ENCODE results near the gene LRRK1.
"Not testable (repeated sequence)": the region's sequence is repeated elsewhere in the genome, so short reads cannot be mapped to it uniquely, and the experiment has no call there.

The LRRK1 gene

DNA sequence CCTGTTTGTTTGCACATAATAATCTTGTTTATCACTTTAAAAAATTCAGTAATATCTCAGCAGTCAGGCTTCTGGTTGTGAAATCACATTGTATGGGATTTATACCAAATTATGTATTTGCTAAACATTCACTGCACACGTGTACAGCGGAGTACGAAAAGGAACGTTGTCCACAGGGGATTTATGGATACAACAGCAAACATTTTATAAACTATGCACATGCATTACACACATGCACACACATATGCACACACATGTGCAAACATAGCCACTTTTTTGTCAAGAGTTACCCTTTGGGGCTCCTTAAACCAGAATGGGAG is 150.5 kb downstream of the LRRK1 start:
- DNase-seq (ENCODE audit: low read depth) = no peak

DNA sequence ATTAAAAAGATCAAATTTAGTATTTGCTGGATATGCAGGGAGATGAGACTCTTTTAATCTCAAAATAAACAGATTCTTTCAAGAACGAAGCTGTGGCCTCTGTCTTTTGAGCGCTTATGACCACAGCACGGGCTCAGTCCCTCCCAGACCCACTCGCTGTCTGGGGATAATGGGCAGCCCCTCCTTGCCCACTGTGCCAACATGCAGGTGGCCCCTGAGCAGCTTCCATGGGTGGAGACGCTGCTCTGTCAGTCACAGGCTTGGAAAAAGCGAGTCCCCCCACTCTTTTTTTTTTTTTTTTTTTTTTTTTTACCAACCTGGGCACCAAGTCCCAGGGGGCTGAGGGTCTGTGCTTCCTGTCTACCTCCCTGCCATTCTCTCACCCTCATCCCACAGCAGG is 150.9 kb downstream of the LRRK1 start:
- DNase-seq (ENCODE audit: low read depth) = no peak

DNA sequence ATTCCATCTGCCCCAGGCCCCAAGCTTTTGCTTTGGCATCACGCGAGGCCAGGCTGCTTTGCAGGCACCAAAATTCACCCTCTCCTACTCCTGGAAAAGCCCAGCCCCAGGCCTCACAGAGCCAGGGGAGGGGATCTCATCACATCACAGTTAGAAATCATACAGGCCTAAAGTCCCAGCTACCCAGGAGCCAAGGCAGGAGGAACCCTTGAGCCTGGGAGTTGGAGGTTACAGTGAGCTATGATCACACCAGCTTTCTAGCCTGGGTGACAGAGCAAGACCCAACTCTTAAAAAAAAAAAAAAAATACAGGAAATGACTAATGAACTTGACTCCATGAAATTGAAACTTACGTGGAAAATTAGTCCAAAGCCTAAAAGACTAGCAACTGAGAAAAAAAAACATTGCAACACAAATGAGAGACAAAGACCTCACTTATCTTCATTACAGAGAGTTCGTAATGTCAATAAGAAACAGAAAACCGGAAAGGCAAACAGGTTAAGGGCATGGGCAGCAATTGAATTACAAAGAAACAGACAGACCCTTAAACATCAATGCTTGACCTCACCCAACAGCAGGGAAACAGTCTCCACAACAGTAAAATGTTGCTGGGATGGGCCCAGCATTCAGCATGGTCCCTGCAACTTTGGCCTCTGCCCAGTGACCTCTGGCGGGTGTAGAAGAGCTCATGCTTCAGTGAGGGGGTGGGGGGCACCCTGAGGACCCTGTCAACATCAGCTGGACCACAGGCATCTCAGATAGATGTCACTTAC is 151.5 kb downstream of the LRRK1 start:
- no peak for DNase-seq (ENCODE audit: low read depth)

DNA sequence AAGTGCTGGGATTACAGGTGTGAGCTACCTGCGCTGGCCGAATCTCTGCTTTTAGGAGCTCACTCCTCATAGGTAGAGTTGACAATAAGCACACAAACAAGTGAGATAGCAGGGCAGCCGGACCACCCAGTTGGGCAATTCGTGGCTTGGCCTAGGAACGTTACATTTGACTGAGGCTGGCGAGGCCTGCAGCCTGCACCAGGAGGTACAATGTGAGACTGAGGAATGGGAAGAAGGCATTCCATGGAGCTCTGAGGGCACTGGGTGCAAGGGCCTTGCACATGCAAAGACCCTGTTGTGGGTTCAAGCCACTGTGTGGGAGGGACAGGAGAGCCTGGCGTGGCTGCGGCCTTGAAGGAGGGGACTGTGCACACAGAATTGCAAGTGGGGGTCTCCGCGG is 152.5 kb downstream of the LRRK1 start:
- no peak for DNase-seq (ENCODE audit: low read depth)

DNA sequence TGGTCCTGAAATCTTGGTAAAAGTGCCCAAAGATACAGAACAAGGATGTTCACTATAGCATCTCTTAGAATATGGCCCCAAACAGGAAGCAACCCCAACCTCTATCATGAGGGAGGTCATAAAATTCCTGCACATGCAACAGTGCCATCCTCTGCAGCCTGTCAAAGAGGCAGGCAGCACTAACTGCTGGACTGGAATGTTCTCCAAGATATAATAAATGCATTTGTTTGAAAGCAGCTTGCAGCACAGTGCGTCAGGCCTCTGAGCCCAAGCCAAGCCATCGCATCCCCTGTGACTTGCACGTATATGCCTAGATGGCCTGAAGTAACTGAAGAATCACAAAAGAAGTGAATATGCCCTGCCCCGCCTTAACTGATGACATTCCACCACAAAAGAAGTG is 153.1 kb downstream of the LRRK1 start:
- DNase-seq (ENCODE audit: low read depth) = not testable (repeated sequence)

DNA sequence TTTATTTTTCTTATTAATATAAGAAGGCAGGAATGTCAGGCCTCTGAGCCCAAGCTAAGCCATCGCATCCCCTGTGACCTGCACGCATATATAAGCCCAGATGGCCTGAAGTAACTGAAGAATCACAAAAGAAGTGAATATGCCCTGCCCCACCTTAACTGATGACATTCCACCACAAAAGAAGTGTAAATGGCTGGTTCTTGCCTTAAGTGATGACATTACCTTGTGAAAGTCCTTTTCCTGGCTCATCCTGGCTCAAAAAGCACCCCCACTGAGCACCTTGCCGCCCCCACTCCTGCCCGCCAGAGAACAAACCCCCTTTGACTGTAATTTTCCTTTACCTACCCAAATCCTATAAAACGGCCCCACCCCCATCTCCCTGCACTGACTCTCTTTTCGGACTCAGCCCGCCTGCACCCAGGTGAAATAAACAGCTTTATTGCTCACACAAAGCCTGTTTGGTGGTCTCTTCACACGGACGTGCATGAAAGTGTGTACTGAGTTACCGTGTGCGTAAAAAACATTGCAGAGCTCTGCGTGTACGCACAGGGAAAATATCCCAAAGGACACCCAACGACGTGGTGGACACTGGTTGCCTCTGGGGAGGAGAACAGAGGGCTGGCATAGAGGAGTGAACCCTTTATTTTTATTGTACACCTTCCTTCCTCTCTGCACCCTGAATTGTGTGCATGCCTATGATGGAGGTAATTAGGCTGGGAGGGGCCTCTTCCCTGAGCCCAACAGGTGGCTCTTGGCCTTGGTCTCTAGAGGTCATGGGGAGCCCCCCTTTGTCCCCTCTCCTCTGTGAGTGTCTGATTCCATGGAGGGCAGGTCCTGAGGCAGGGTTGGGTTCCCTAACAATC is 158.9 kb downstream of the LRRK1 start:
- not testable (repeated sequence) for DNase-seq (ENCODE audit: low read depth)

DNA sequence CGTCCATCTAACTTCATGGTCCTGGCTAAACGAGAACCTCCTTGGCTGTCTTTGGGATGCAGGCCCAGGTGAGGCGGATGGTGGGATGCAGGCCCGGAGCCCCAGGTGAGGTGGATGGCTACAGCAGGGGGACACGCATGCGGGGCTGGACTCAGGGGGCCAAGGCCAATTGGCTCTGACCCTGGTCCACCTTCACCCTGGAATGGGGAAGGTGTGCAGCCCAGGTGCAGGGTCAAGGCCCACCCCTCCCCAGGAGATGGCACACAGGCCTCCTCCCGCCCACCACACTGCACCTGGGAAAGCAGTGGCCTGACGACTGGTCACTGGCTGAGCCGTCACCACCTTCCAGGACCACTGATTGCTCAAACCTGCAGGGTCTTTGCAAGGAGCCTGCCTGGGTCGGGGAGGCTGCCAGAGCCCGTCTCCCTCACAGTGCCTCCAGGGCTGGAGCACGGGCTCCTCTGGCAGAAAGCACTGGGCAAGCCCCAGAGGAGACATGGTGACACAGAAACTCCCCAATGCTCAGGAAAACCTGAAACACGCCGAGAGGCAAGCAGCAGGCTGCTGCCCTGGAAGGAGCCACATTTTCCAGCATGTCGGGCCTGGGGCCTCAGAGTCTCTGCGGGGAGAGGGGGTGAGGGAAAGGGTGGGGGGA is 159.6 kb downstream of the LRRK1 start:
- DNase-seq (ENCODE audit: low read depth) = no peak

DNA sequence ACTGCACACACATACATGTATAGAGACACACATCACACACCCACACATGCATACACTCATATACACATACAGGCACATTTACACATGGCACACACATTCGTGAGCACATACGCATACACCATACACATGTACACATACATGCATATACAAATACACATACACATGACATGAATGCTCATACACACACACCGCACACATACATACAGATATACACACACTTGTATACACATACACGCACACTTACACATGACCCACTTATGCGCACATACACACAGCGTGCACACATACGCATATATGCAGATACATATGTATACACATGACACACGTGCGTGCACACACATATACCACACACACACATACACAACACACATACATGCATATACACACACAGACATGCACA is 162.7 kb downstream of the LRRK1 start:
- DNase-seq (ENCODE audit: low read depth) = no peak

DNA sequence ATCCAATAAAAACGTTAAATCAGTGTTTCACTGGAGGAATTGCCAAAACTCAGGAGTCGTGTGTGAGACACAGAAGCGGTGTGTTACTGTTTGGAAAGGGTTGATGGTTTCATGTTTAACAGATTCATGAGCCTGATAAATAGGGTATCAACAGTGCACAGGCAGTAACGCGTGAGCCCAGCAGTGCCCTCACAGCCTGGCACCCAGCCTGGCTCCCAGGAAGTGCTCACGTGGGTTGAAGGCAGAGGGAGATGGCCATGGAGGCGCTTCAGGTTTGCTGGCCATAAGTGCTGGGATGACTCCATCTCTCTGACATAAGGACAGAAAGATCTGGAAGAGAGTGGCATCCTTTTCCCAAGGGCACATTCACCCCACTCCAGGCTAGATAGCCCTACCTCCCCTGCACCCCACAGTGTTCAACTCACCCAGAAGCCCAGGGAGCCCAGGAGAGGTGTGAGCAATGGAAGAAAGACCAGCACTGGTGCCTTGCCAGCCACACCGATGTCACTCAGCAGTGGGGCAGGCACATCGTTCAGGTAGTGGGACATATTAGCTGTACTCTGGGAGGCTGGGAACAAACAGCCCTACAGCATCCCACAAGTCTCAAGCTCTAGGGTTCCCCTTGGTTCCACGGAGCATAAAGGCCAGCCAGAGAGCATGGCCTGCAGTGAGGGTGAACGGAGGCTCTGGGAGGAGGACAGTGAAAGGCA is 164.3 kb downstream of the LRRK1 start:
- DNase-seq (ENCODE audit: low read depth) = no peak

DNA sequence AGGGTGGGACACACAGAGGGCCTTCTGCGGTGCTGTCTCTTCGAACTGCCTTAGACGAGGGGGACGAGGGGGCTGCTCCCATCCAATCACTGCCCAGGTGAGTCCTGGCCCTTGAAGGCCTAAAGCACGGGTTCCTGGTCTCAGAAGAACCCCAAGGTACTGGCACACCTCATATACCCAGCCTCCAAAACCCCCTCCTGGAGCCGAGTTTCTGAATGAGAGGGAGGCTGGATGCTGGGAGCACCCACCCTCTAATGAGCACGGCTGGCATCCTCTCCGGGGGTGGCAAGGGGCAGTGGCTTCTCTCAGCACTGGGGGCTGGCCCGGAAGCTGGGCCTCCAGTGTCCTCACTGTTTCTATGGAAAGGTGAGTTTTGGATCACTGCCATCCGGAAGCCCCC is 165.6 kb downstream of the LRRK1 start:
- no peak for DNase-seq (ENCODE audit: low read depth)

DNA sequence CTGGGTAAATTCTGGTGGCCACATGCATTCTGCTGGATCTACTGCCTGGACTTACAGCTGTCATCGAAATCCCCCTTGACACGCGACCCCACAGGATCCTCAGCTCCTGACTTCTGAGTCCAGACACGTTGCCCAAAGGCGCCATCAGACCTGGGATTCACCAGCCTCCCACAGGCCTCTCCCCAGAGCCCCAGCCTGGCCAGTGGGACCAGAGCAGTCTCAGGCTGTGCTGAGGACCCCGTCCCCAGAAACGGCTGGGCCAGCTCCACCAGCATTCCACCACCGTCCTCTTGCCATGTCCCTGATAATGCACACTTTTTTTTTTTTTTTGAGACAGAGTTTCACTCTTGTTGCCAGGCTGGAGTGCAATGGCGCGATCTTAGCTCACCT is 166.1 kb downstream of the LRRK1 start:
- DNase-seq (ENCODE audit: low read depth) = no peak

DNA sequence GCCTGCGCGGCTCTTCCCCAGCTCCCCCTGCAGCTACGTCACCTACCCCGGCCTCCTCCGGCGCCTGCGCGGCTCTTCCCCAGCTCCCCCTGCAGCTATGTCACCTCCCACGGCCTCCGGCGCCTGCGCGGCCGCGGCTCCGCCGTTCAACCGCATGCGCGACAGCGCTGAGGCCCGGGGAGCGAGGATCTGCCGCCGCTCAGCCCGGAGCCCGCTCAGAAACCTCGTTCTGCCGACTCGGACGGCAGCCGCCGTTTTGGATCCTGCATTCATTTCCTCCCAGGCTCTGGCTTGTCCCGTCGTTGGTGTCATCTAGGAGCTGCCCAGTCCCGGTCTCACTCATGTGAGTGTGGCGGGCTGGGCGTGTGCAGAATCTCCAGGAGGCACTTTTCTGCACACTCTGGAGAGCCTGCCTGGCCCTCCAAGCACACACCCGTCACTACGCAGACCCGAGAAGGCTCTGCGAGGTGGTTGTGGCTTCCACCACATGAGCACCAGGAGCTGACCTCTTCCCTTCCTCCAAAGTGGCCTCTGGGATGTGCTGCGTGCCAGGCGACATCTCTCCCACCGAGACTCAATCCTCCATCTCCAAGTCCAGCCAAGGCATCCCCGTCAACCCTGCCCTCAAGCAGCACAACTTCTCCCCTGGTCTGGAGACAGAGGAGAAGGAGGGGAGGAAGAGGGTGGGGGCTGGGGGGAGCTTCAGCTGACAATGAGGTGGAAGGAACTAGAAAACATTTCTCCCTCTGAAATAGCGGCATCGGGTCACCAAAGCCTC is 167.4 kb downstream of the LRRK1 start:
- no peak for DNase-seq (ENCODE audit: low read depth)

DNA sequence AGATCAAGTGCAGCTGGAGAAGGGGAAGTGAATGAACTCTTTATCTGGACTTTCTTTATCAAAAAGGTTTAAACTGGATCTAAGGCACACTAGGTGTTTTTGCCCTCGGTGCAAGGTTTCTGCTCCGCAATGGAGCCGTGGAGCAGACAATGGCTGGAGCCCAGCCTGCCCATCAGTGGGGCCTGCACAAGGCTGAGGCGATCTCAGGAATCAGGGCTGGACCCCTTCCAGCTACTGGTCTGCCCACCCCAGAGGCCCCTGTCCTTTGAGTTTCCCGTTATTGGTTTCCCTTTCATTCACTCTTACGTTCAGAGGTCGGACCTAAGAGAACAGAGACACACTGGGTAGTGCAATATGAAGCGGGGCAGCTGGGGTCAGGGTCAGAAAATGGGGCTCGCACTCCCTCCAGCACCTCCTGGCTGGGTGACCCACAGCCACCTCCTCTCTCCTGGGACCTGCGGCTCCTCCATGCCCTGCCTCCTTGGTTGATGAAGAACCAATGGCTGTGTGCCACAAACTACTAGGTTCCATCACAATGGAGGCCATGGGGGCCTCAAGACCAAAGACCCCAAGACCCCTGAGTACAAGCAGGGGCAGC is 168.1 kb downstream of the LRRK1 start:
- DNase-seq (ENCODE audit: low read depth) = no peak

DNA sequence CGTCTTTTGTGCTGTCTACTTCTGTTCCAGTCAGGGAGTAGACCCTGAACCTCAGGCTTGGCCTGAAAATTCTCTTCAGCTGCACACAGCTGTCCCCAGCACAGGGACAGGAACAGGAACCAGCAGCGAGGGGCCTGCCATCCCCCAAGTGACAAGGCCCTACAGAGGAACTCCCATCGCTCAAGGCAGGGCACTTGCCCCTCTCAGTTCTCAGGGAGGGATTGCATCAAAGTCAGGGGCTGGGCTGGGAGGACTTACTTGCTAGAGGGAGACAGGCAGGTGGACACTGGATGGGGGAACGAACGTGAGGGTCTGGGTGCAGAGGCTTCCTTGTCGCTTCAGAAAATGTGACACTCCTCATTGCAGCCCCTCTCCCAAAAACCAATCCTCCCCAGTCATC is 169.1 kb downstream of the LRRK1 start:
- no peak for DNase-seq (ENCODE audit: low read depth)

DNA sequence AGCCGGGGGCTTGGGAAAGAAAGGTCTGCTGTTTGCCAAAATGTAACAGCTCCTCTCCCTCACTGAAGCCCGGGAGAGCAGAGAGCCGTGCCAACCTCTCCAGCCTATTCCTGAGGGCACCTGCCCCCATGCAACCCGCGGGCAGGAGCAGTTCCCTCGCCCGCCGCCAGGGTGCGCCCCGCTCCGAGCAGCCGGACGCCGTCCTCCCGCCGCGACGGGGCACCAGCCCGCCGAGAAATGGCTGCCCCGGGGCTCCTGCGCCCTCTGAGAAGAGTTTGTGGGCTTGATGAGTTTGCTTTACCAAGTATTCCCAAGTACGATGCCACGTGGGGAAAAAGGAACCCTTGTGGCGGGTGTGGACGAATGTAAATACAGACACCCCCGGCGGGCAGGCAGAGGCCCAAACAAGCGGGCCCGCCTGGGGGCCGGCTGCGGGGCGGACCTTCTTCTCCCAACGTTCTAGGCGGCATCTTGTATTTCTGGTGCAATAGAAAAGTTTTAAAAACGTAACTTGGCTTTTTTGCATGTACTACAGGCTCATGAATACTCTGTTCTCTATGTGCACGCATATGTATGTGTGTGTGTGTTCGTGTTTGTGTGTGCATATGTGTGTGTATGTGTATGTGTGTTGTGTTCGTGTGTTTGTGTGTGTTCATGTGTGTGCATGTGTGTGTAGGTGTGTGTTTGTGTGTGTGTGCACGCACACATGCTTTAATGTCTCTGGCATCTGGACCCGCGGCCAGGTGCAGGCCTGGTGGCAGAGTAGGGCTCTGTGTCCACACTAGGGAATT is 169.8 kb downstream of the LRRK1 start:
- DNase-seq (ENCODE audit: low read depth) = peak; percentile 80

DNA sequence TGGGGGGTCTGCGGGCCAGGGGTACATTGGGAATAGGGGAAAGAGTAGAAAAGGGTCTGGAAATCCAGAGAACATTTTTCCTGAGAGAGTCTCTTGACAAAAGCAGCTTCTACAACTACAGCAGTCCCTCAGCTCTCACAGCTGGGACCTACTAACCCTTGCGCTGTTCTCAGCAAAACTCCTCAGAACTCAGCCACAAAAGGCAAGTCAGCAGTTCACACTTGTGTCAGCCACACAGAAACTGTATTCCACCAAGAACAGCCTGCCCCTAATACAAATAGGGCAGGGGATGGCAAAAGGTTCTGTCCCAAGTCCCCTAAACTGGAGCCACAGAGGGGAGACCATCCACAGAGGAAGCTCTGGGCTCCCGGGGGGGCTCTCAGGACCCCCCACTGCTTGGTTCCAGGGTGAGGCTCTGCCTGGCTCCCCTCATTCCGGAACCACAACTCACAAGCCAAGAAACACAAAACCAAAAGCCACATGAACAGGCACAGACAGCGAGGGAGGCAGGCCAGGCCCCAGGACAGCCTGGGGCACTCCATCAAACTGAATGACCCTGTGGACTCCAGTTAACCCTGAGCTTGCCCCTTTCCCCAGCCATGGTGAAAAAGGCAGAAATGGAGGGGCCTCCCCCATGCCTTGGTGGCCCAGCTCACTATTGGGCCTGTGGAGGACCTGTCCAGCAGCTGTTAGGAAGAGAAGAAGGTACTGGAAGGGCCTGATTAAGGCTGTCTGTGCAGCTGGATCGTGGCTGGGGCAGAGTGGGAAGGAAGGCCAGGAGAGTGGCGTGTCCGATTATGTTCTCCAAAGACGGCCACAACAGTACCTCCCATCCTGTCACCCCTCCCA is 170.6 kb downstream of the LRRK1 start:
- DNase-seq (ENCODE audit: low read depth) = no peak

DNA sequence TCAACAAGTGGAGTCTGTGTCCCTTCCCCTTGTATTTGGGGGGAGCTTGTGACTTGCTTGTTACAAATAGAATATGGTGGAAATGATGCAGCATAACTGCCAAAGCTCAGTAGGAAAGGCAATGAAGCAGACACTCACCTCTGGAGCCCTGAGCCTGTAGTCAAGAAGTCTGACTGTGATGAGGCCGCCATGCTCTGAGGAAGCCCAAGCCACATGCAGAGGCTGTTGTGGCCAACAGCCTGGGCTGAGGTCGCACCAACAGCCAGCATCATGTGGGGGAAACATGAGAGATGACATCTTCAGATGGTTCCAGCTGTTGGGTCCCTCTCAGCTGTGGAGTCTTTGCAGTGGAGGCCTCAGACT is 171.3 kb downstream of the LRRK1 start:
- no peak for DNase-seq (ENCODE audit: low read depth)

DNA sequence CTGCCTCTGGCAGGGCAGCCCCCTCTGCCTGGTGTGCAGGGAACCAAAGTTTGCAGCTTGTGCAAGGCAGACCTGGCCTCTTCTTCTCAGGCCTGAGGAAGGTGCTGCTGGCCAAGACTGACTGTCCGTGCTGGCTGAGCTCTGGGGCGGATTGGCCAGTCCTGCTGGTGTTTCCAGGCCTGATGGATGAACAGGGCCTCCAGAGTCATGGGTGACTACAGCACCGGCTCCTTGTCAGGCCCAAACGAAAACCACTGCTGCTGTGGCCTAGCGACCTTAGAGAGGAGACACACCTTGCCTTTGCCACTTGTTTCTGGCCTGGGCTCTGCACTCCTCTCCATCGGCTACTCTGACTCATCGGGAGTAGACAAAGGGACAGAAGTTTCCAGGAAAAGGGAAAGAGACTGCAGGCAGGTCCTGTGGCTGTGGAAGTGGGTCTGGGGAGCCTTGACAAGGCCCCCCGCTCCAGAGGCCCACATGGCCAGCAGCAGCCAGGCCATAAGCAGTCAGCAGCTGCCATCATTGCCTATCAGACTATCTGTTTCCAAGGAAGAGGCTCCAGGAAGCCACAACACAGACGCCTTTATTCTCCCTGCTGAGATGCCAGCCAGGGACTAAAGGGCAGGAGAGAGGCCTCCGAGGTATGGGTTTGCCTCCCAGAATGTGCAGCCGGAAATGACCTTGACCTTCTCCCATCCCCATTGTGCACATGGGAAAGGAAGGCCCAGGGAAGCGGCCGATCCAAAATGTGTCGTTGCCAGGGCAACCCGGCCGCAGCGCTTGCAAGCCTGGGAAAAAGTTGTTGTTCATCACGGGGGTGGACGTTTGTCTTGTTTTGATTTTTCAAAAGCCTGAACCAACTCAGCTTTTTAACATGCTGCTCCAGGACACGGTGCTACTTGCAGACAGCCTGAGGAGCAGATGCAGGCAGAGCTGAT is 172.2 kb downstream of the LRRK1 start:
- DNase-seq (ENCODE audit: low read depth) = no peak
